Mesendoderm (in vitro differentiated cells): ENCODE results near the gene FCGR3A.
"Not testable (repeated sequence)": the region's sequence is repeated elsewhere in the genome, so short reads cannot be mapped to it uniquely, and the experiment has no call there.

Experiments
- DNase-seq: peaks from one replicate; pipeline ENCODE4 v3.0.0; 2013
- H2AK5ac ChIP-seq: 2 replicates; pipeline ENCODE4 v1.6.1; 2013; ENCODE audit warnings: low read length, inconsistent platforms
- H2BK120ac ChIP-seq: 2 replicates; pipeline ENCODE4 v1.6.1; 2013; ENCODE audit warnings: low read depth, mild to moderate bottlenecking, low read length, moderate library complexity, mixed read lengths
- H2BK15ac ChIP-seq: replicated peaks from 2 replicates; pipeline ENCODE4 v1.6.1; 2013; ENCODE audit warnings: low read depth, mild to moderate bottlenecking, moderate library complexity
- H2BK5ac ChIP-seq: 2 replicates; pipeline ENCODE4 v1.6.1; 2013; ENCODE audit warnings: low read length, inconsistent platforms
- H3K18ac ChIP-seq: 2 replicates; pipeline ENCODE4 v1.6.1; 2013; ENCODE audit warnings: mild to moderate bottlenecking, low read length, mixed read lengths
- H3K23ac ChIP-seq: one replicate; pipeline ENCODE4 v1.6.1; 2013; ENCODE audit warnings: low read length
- H3K27ac ChIP-seq: 2 replicates; pipeline ENCODE4 v1.5.1; 2013; ENCODE audit warnings: low read depth, mild to moderate bottlenecking, inconsistent platforms, low read length, moderate library complexity
- H3K27me3 ChIP-seq: 2 replicates; pipeline ENCODE4 v1.6.1; 2013; ENCODE audit warnings: low read length, control low read depth, mild to moderate bottlenecking, inconsistent platforms; ENCODE audit not compliant: insufficient read depth, poor library complexity
- H3K36me3 ChIP-seq: 2 replicates; pipeline ENCODE4 v1.6.1; 2013; ENCODE audit warnings: low read length, inconsistent platforms; ENCODE audit not compliant: control insufficient read depth, insufficient read depth
- H3K4ac ChIP-seq: one replicate; pipeline ENCODE4 v1.6.1; 2013; ENCODE audit warnings: low read depth, mild to moderate bottlenecking, low read length, moderate library complexity
- H3K4me1 ChIP-seq: 2 replicates; pipeline ENCODE4 v1.6.1; 2013; ENCODE audit warnings: low read depth, low read length, inconsistent platforms; ENCODE audit not compliant: control insufficient read depth
- H3K4me2 ChIP-seq: 2 replicates; pipeline ENCODE4 v1.6.1; 2013; ENCODE audit warnings: low read length
- H3K4me3 ChIP-seq: 2 replicates; pipeline ENCODE4 v1.5.1; 2013; ENCODE audit warnings: mild to moderate bottlenecking, low read length
- H3K56ac ChIP-seq: one replicate; pipeline ENCODE4 v1.6.1; 2013; ENCODE audit warnings: low read length
- H3K79me1 ChIP-seq: 2 replicates; pipeline ENCODE4 v1.6.1; 2013; ENCODE audit warnings: low read length, inconsistent platforms
- H3K79me2 ChIP-seq: 2 replicates; pipeline ENCODE4 v1.6.1; 2013; ENCODE audit warnings: mild to moderate bottlenecking, low read length; ENCODE audit not compliant: control insufficient read depth, insufficient read depth
- H3K9ac ChIP-seq: 2 replicates; pipeline ENCODE4 v1.6.1; 2013; ENCODE audit warnings: low read length, inconsistent platforms
- H4K5ac ChIP-seq: one replicate; pipeline ENCODE4 v1.6.1; 2013; ENCODE audit warnings: low read length
- H4K8ac ChIP-seq: one replicate; pipeline ENCODE4 v1.6.1; 2013; ENCODE audit warnings: low read depth, mild to moderate bottlenecking, control low read depth, low read length, moderate library complexity
- WGBS: extraction: QIAGEN DNeasy Blood & Tissue Kit; methylation state at CpG from one replicate; pipeline ENCODE4 v1.1.7; 2013; ENCODE audit warnings: low lambda C conversion rate, missing lambda C conversion rate; ENCODE audit not compliant: insufficient coverage; ENCODE audit errors: extremely low coverage; 5-methylcytosine and 5-hydroxymethylcytosine counted together

FCGR3A gene

DNA sequence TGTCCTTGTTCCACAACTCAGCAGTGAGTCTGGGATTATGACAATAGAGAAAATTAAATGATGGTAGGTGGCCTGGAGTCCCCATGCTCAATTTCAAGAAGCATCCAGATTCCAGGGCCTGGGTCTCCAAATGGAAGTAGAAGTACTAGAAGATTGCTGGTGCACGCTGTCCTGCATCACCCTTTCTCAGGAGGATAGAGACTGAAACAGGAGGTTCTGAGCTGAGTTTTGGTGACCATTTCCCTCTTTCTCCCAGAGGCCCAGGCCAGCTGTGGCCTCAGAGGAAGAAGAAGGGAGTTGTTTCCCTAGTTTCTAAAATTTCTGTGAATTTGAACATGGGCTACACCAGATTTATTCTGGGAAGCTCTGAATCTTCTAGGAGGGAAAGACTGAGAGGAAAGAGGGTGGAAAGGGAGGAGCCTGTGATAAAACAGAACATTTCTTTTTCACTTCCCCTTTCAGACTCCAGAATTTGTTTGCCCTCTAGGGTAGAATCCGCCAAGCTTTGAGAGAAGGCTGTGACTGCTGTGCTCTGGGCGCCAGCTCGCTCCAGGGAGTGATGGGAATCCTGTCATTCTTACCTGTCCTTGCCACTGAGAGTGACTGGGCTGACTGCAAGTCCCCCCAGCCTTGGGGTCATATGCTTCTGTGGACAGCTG lies 31.4 kb upstream of the FCGR3A start:
- not testable (repeated sequence) for H3K4ac ChIP-seq, H2BK120ac ChIP-seq, H3K36me3 ChIP-seq, H3K4me2 ChIP-seq, H3K4me1 ChIP-seq, DNase-seq, H4K5ac ChIP-seq, H3K79me1 ChIP-seq, H3K18ac ChIP-seq, H3K27me3 ChIP-seq, H3K79me2 ChIP-seq, H3K23ac ChIP-seq, H3K56ac ChIP-seq, H3K27ac ChIP-seq, H4K8ac ChIP-seq, H2BK5ac ChIP-seq, H2BK15ac ChIP-seq, H3K9ac ChIP-seq, H3K4me3 ChIP-seq, H2AK5ac ChIP-seq
- WGBS, result no CpG with 5 or more reads among the region's 4 CpGs

DNA sequence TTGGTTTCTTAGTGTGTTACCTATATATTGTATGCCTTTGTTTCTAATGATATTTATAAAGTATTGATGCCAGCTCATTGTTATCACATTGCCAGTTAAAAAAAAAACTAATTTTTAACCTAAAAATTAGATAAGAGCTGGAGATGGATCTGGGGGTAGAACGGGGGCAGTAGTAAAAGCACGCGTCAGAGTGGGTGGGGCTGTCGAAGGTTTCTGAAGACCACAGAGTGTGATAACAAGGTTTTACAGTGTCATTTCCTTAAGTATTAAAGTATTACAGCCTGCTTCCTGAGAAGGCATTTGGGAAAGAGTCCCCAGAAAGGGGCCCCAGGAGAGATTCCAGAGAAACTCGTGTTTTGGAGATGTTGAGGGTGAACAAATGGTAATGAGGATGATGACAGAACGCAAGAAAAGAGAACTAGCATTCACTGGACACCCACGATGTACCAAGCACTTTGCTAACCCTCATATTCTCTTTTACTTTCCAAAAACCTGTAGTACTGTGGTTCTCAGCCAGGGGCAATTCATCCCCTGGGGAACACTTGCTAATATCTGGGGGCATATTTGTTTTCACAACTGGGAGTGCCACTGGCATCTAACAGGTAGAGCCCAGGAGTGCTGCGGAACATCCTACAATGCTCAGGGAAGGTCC lies 30.4 kb upstream of the FCGR3A start:
- no CpG with 5 or more reads among the region's 8 CpGs for WGBS
- not testable (repeated sequence) for H3K79me2 ChIP-seq, H3K27ac ChIP-seq, H3K4me1 ChIP-seq, H3K79me1 ChIP-seq, H3K9ac ChIP-seq, H4K8ac ChIP-seq, H3K23ac ChIP-seq, H3K56ac ChIP-seq, H3K18ac ChIP-seq, H3K4me3 ChIP-seq, H2BK120ac ChIP-seq, H3K4me2 ChIP-seq, H2BK5ac ChIP-seq, DNase-seq, H3K27me3 ChIP-seq, H2BK15ac ChIP-seq, H2AK5ac ChIP-seq, H4K5ac ChIP-seq, H3K36me3 ChIP-seq, H3K4ac ChIP-seq

DNA sequence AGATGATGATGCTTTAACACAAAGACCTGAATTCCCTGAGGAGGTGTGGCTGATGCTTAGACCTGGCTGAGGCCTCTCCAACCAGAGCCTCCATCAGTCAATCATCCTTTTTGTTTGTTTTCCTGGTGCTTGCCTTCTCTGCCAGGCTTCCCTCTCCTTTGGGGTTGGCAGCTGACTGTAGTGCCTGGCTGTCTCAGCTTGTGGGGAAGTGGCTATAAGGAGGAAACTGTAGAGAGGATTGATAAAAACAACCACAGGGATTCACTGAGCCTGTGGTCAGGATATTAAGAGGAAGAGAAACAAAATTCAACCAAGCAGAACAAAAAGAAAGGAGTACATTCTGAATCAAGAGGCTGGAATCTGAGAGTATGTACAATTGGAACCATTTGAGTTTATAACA lies 27.1 kb upstream of the FCGR3A start:
- H2BK5ac ChIP-seq, H4K5ac ChIP-seq, H2AK5ac ChIP-seq, H3K36me3 ChIP-seq, H3K4ac ChIP-seq, H2BK15ac ChIP-seq, H3K56ac ChIP-seq, H3K18ac ChIP-seq, H3K27me3 ChIP-seq, H3K4me3 ChIP-seq, DNase-seq, H4K8ac ChIP-seq, H3K23ac ChIP-seq, H3K4me1 ChIP-seq, H3K27ac ChIP-seq, H3K79me1 ChIP-seq, H3K4me2 ChIP-seq, H3K9ac ChIP-seq, H3K79me2 ChIP-seq, H2BK120ac ChIP-seq: not testable (repeated sequence)

DNA sequence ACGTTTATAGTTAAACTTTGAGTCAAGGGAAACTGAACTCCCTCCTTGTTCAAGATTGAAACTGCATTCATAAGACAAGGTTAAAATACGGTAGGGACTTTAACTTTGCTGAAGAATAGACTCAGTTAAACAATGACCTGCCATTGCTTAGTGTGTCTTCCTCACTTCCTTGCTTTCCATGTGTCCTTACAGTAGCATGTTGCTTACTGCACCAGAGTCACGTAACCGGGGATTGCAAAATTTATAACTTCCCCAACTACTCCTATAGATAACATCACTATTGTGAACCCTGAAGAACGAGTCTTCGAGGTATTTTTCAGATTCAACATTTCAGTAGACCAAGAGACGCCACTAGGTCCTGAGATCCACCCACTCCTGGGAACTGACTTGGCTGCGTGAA lies 22.1 kb upstream of the FCGR3A start:
- not testable (repeated sequence) for H3K56ac ChIP-seq, H3K9ac ChIP-seq, H2BK120ac ChIP-seq, H2BK5ac ChIP-seq, H3K18ac ChIP-seq, H3K4ac ChIP-seq, H3K79me2 ChIP-seq, H4K5ac ChIP-seq, H3K4me1 ChIP-seq, H2AK5ac ChIP-seq, H3K27ac ChIP-seq, H3K23ac ChIP-seq, H3K36me3 ChIP-seq, H3K79me1 ChIP-seq, H3K27me3 ChIP-seq, H3K4me2 ChIP-seq, H2BK15ac ChIP-seq, H4K8ac ChIP-seq, DNase-seq, H3K4me3 ChIP-seq
- WGBS, result no CpG with 5 or more reads among the region's 8 CpGs

DNA sequence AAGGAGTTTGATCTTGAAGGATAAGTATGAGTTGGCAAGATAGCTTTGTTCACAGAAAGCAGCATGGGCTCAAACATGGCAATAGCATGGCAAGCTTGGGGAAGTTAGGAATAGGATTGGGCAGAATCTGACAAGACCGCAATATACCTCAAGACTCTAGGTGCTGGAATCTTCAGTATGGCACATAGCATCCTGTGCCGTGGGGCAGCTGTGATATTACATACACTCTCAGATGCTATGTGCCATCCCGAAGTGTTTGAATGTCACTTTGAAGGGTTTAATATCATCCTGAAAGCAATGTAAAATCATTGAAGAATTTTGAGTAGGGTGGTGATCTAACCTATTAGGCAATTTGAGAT lies 17.0 kb upstream of the FCGR3A start:
- H3K4ac ChIP-seq, H4K5ac ChIP-seq, H2BK5ac ChIP-seq, H3K79me2 ChIP-seq, H3K36me3 ChIP-seq, H3K4me1 ChIP-seq, H3K18ac ChIP-seq, H3K4me3 ChIP-seq, H3K27me3 ChIP-seq, H4K8ac ChIP-seq, H2AK5ac ChIP-seq, DNase-seq, H3K9ac ChIP-seq, H3K27ac ChIP-seq, H2BK15ac ChIP-seq, H3K23ac ChIP-seq, H3K79me1 ChIP-seq, H3K56ac ChIP-seq, H2BK120ac ChIP-seq, H3K4me2 ChIP-seq: not testable (repeated sequence)
- no CpG with 5 or more reads among the region's 3 CpGs for WGBS

DNA sequence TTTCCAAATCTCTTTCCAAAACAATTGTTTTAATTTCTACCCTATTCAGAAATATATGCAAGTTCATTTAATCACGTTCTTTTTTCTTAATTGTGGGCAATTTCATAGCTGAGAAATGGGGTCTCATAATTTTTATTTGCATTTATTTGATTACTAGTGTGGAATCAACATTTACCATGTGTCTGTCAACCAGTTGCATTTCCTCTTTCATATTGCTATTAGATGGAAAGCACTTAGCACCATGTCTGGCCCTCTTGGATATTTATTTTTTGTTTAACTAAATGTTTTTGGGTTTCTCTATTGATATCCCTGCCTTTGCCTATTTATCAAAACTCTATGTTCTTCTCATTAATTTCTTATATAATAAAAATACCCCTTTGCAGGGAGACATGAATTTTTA lies 13.9 kb upstream of the FCGR3A start:
- H3K4me2 ChIP-seq, H2BK5ac ChIP-seq, H2BK120ac ChIP-seq, H3K79me1 ChIP-seq, H2AK5ac ChIP-seq, H3K23ac ChIP-seq, H4K8ac ChIP-seq, H3K9ac ChIP-seq, H3K4ac ChIP-seq, H3K27ac ChIP-seq, H3K36me3 ChIP-seq, H3K79me2 ChIP-seq, H3K27me3 ChIP-seq, H4K5ac ChIP-seq, H3K4me3 ChIP-seq, H3K56ac ChIP-seq, H3K18ac ChIP-seq, H2BK15ac ChIP-seq, DNase-seq, H3K4me1 ChIP-seq: not testable (repeated sequence)
- no CpG with 5 or more reads among the region's 1 CpG for WGBS
